Suprapubic skin (tissue), 4 donors: ENCODE results near the gene TMEM203. TPM values are rescaled to one million over a fixed set of nuclear protein-coding genes. Genes with fewer than 3 reads are reported as not detected.

Experiments
- DNase-seq, 2 donors: peaks; one replicate each; pipeline ENCODE4 v3.0.0-alpha.2; 2019; ENCODE audit warnings: low spot score in 2 of 2
- H3K27ac ChIP-seq: fragments of 200-600 bp; sonication (generic); one replicate; pipeline ENCODE4 v1.5.1; 2019
- H3K27me3 ChIP-seq: fragments of 200-600 bp; sonication (generic); one replicate; pipeline ENCODE4 v1.5.1; 2019
- H3K36me3 ChIP-seq: fragments of 200-600 bp; sonication (generic); one replicate; pipeline ENCODE4 v1.5.1; 2019
- H3K4me1 ChIP-seq: fragments of 200-600 bp; sonication (generic); one replicate; pipeline ENCODE4 v1.5.1; 2019
- H3K4me3 ChIP-seq: fragments of 200-600 bp; sonication (generic); one replicate; pipeline ENCODE4 v1.5.1; 2019; ENCODE audit warnings: mild to moderate bottlenecking
- H3K9me3 ChIP-seq: fragments of 200-600 bp; sonication (generic); one replicate; pipeline ENCODE4 v1.5.1; 2019
- EP300 ChIP-seq: sonication (generic); formaldehyde crosslinking; IDR thresholded peaks from one replicate; pipeline ENCODE4 v1.6.1; 2017; ENCODE audit warnings: antibody characterized with exemption
- POLR2A ChIP-seq, 2 donors: fragments of 450-650 bp; IDR thresholded peaks; one replicate each; pipeline ENCODE4 v1.6.1; 2017; ENCODE audit warnings: antibody characterized with exemption in 2 of 2, mild to moderate bottlenecking in 2 of 2, moderate library complexity in 2 of 2
- POLR2AphosphoS5 ChIP-seq, 3 donors: sonication (generic); formaldehyde crosslinking; IDR thresholded peaks; one replicate each; pipeline ENCODE4 v1.6.1; 2017; ENCODE audit warnings: antibody characterized with exemption in 3 of 3
- whole genome bisulfite sequencing: methylation state at CpG from one replicate; pipeline ENCODE4 v1.1.5; 2018; 5-methylcytosine and 5-hydroxymethylcytosine counted together
- total RNA-seq, 4 donors: library from RNA; depleted of rRNA; stranded (reverse); fragments of >200 nt; gene quantifications; one replicate each; pipeline ENCODE4 v1.1.0, GENCODE V29; 2016
- TF ChIP-seq, protein P1 (sequence below), 2 donors: fragments of 200-600 bp in 1 of 2; fragments of 450-650 bp in 1 of 2; sonication (generic) in 1 of 2; IDR thresholded peaks; one replicate each; pipeline ENCODE4 v1.5.1; 2016 to 2019; ENCODE audit warnings: antibody characterized with exemption in 2 of 2, mild to moderate bottlenecking in 1 of 2, moderate library complexity in 1 of 2

Gene TMEM203
- total RNA-seq, 4 donors from 2014 or later = 25.0 to 52.4 (median 40.8) TPM

DNA sequence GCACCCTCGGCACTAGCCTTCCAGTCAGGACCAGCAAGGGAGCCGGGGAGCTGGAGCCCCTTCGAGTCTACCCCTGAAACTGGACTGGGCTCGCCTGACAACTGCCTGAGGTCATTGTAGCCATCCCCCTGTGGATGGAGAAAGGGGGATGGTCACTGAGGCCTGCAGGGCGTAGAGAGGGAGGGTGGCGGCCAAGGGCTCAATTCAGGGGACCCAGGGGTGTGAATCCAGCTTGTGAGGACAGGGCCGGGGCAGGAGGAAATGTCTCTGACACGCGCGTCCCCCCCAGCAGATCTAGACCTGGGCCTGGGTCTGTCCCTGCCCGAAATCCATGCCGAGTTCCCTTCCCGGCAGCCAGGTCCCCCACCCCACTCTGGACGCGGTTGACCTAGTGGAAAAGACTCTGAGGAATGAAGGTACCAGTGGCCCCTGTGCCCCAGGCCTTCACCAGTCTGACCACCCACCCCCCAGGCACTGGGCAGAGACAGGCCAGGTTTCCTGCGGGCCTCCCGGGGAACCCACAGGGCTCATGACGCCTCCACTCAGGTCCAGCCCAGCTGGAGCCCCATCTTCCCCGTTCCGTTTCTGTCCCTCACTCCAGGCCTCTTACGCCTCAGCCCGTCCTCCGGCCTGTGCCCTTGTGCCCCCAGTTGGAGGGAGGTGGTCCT is 26.1 kb upstream of the TMEM203 start:
- Histone ChIP-seq H3K4me3 (no peak overlapping the region), H3K27me3 (peaks cover 80% of the 10 kb centered on the region), H3K4me1 (peaks cover 22% of the 10 kb centered on the region), H3K27ac (no peak overlapping the region), H3K9me3 (no peaks in the 10 kb centered on the region), H3K36me3 (no peaks in the 10 kb centered on the region)
- no peak for DNase-seq
- TF ChIP-seq POLR2AphosphoS5 (IDR thresholded peaks at IDR 0.05) (no peak), EP300 (no peak), POLR2A (IDR thresholded peaks at IDR 0.05) (no peak)
- TF ChIP-seq, protein P1, sequence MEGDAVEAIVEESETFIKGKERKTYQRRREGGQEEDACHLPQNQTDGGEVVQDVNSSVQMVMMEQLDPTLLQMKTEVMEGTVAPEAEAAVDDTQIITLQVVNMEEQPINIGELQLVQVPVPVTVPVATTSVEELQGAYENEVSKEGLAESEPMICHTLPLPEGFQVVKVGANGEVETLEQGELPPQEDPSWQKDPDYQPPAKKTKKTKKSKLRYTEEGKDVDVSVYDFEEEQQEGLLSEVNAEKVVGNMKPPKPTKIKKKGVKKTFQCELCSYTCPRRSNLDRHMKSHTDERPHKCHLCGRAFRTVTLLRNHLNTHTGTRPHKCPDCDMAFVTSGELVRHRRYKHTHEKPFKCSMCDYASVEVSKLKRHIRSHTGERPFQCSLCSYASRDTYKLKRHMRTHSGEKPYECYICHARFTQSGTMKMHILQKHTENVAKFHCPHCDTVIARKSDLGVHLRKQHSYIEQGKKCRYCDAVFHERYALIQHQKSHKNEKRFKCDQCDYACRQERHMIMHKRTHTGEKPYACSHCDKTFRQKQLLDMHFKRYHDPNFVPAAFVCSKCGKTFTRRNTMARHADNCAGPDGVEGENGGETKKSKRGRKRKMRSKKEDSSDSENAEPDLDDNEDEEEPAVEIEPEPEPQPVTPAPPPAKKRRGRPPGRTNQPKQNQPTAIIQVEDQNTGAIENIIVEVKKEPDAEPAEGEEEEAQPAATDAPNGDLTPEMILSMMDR (IDR thresholded peaks at IDR 0.05) = no peak
- 76% methylated on average over 19 of the region's 23 CpGs for WGBS

DNA sequence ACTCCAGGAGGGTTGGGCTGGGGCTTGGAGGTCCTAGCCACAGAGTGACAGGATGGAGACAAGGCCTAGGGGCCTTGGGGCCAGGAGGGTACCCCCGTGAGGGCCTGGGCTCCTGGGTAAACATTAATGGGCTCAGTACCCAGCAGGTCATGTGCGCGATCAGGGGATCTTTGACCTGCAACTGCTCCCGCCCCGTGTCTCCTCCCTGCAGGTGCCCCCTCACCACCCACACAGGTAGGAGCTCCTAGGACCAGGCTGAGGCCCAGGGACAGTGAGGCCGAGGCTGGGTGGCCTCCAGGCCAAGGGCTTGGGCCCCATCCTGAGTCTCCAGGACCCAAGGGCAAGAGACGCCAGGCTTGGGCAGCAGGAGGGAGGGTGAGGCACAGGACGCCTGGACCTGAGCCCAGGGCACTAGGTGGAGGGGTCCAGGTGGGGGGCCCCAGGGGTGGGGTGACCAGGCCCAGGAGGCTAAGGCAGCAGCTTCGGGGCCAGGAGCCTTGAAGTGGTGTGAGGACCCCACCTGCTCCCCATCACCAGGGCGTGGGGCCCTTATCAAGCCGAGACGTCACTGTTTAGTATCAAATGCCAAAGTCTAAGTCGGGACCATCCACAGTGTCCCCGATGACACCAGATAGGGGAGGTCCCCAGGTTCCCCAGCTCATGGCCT is 25.4 kb upstream of the TMEM203 start, which contains the start of gene SLC34A3:
TSS of gene SLC34A3 (plus strand) at position 197 of the 667 bp plus-strand sequence. CDS start 802 bp downstream, outside the sequence.
- no peak within 1 kb of the TSS for H3K4me3 ChIP-seq
- H3K36me3 ChIP-seq = no peaks in the 10 kb centered on the region
- no peak for DNase-seq
- no peaks in the 10 kb centered on the region for H3K9me3 ChIP-seq
- TF ChIP-seq EP300 = no peak
- no peak for TF ChIP-seq POLR2AphosphoS5 (IDR thresholded peaks at IDR 0.05)
- TF ChIP-seq POLR2A (IDR thresholded peaks at IDR 0.05) = no peak
- TF ChIP-seq, protein P1 (IDR thresholded peaks at IDR 0.05) = no peak
- peaks cover 78% of the 10 kb centered on the region for H3K27me3 ChIP-seq
- WGBS = no CpG with 5 or more reads among the region's 14 CpGs
- H3K4me1 ChIP-seq = peaks cover 21% of the 10 kb centered on the region
- H3K27ac ChIP-seq = no peak within 1 kb of the TSS

DNA sequence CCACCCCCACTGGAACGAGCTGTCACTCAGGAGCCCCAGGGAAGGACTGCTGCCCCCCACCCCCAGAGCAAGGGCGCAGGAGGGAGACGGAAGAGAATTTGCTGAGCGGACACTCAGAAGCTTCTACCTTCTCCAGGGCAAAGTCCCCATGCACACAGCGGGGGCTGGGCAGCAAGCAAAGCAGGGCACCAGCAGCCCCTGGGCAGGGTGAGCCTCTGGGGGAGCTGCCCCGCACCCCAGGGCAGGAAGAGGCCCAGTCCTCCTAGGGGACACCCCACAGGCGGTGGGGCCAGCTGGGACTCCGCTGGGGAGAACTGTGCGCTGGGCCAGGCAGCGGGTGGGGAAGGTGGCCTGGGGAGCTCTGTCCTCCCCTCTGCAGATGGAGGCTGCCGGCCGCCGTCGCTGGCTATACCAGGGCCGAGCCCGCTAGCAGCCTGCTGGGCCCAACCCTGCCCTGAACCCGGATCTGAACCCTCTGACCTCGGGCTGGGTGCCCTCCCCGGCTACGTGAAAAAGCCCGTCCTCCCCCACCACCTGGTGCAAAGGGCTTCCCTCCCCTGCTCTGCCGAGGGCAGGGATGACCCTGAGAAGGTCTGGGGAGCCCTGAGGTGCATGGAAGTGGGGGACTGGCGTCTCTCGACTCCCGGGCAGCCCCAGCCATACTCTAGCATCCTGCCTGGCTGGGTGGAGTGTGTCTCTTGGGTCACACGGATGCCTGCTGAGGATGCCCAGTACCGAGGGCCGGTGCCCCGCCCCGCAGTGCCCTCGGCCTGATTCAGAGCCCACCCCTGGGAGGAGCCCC is 24.7 kb upstream of the TMEM203 start:
- Histone ChIP-seq H3K9me3 (no peaks in the 10 kb centered on the region), H3K4me1 (peaks cover 28% of the 10 kb centered on the region), H3K27ac (no peak overlapping the region), H3K27me3 (peaks cover 70% of the 10 kb centered on the region), H3K4me3 (no peak overlapping the region), H3K36me3 (no peaks in the 10 kb centered on the region)
- 64% methylated on average over 8 of the region's 31 CpGs for whole genome bisulfite sequencing
- TF ChIP-seq EP300 = no peak
- no peak for DNase-seq

DNA sequence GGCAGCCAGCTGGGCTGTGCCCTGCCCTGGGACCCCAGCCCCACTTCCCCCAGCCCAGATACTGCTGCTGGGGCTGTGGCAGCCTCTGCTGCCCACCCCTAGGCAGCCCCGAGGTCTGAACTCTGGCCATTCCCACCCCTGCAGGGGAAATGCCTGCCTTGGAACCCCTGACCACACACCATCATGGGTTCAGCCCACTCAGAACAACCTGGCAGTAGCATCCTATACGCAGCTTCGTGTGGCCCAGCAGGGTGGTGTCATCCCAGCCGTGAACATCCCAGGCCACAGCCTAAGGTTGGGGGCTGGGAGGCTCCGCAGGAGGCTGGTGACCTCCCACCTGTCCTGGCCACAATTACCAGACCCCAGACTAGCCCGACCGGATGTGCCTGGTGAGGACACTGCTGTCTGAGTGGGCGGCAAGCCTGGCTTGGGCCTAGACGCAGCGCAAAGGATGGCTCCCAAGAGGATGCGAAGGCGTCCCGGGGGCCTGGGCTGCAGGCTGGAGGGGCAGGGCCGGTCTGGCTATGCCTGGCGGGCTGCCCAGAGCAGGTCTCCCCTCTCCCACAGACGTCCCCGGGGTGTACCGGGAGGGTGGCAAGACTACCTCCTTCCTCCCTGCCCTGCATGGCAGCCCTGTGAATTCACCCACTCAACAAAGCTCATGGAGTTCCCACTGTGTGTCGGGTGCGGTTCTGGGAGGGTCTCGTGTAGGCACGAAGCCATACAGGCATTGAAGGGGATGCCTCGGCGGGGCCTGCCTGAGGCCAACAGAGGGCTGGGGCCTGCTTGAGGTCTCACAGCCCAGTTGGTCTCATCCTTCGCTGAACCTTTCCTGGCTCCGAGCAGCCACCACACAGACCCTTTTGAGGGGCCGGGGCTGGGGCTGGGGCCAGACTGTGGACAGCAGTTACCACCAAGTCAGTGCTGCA is 23.8 kb upstream of the TMEM203 start:
- Histone ChIP-seq H3K4me1 (peaks cover 35% of the 10 kb centered on the region), H3K9me3 (no peaks in the 10 kb centered on the region), H3K36me3 (no peaks in the 10 kb centered on the region), H3K27ac (no peak overlapping the region), H3K27me3 (peaks cover 61% of the 10 kb centered on the region), H3K4me3 (no peak overlapping the region)
- TF ChIP-seq POLR2A (IDR thresholded peaks at IDR 0.05) (no peak), EP300 (no peak), POLR2AphosphoS5 (IDR thresholded peaks at IDR 0.05) (no peak)
- TF ChIP-seq, protein P1 (IDR thresholded peaks at IDR 0.05) = no peak
- no peak for DNase-seq
- 50% methylated on average over 14 of the region's 27 CpGs for WGBS

DNA sequence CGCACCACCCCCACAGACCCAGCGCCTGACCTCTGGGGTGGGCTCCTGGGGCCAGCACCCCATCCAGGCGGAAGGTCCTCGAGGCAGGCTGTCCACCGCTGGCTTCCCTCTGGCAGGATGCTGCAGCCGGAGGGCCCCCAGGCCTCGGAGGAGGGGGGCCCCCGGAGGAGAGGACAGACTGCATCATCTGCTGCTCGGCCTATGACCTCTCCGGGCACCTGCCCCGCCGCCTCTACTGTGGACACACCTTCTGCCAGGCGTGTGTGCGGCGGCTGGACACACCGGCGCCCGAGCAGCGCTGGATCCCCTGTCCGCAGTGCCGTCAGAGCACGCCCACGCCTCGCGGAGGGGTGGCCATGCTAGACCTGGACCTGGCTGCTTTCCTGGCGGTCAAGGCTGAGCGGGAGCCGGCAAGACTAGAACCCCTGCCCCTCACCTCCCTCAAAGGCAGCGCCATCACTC is 23.1 kb upstream of the TMEM203 start:
- H3K4me3 ChIP-seq = no peak overlapping the region
- WGBS = 56% methylated on average over 16 of the region's 29 CpGs
- no peaks in the 10 kb centered on the region for H3K9me3 ChIP-seq
- peaks cover 40% of the 10 kb centered on the region for H3K4me1 ChIP-seq
- no peak for DNase-seq
- TF ChIP-seq POLR2AphosphoS5 (IDR thresholded peaks at IDR 0.05) (no peak), POLR2A (IDR thresholded peaks at IDR 0.05) (no peak), EP300 (no peak)
- TF ChIP-seq, protein P1 (IDR thresholded peaks at IDR 0.05) = no peak
- no peak overlapping the region for H3K27ac ChIP-seq
- H3K36me3 ChIP-seq = no peaks in the 10 kb centered on the region
- H3K27me3 ChIP-seq = peaks cover 55% of the 10 kb centered on the region
